GM23248 (cell line): Measurements from ENCODE around the gene IL1R1. TPM values are rescaled to one million over a fixed set of nuclear protein-coding genes. Genes with fewer than 3 reads are reported as not detected.

Source experiments
- DNase-seq: peaks from one replicate; pipeline ENCODE4 v3.0.0-alpha.2; 2015
- H2AFZ ChIP-seq: fragments of 200-600 bp; sonication (generic); 2 replicates; pipeline ENCODE4 v1.6.1; 2016; ENCODE audit warnings: antibody characterized with exemption
- H3F3A ChIP-seq: fragments of 200-600 bp; sonication (generic); 2 replicates; pipeline ENCODE4 v1.6.1; 2016; ENCODE audit warnings: mild to moderate bottlenecking, antibody characterized with exemption, mixed run types; ENCODE audit not compliant: insufficient read depth
- H3K27ac ChIP-seq: fragments of 200-600 bp; sonication (generic); 2 replicates; pipeline ENCODE4 v1.5.1; 2016; ENCODE audit warnings: mild to moderate bottlenecking
- H3K27me3 ChIP-seq: fragments of 200-600 bp; sonication (generic); replicated peaks from 2 replicates; pipeline ENCODE4 v1.6.1; 2016; ENCODE audit warnings: mild to moderate bottlenecking; ENCODE audit not compliant: insufficient read depth
- H3K36me3 ChIP-seq: fragments of 200-600 bp; sonication (generic); 2 replicates; pipeline ENCODE4 v1.6.1; 2016; ENCODE audit warnings: low read depth, mild to moderate bottlenecking
- H3K4me1 ChIP-seq: fragments of 200-600 bp; sonication (generic); 2 replicates; pipeline ENCODE4 v1.6.1; 2016; ENCODE audit warnings: mild to moderate bottlenecking; ENCODE audit not compliant: insufficient read depth
- H3K4me2 ChIP-seq: fragments of 200-600 bp; sonication (generic); one replicate; pipeline ENCODE4 v1.6.1; 2016; ENCODE audit warnings: mild to moderate bottlenecking; ENCODE audit not compliant: unreplicated experiment
- H3K4me3 ChIP-seq: fragments of 200-600 bp; sonication (generic); 2 replicates; pipeline ENCODE4 v1.5.1; 2016; ENCODE audit warnings: mild to moderate bottlenecking
- H3K79me2 ChIP-seq: fragments of 200-600 bp; sonication (generic); 2 replicates; pipeline ENCODE4 v1.6.1; 2016; ENCODE audit warnings: mild to moderate bottlenecking; ENCODE audit not compliant: insufficient read depth
- H3K9ac ChIP-seq: fragments of 200-600 bp; sonication (generic); 2 replicates; pipeline ENCODE4 v1.6.1; 2016; ENCODE audit warnings: mild to moderate bottlenecking
- H3K9me2 ChIP-seq: fragments of 200-600 bp; sonication (generic); 2 replicates; pipeline ENCODE4 v1.6.1; 2016; ENCODE audit warnings: mixed run types, mild to moderate bottlenecking, moderate library complexity; ENCODE audit not compliant: insufficient read depth
- H3K9me3 ChIP-seq: fragments of 200-600 bp; sonication (generic); one replicate; pipeline ENCODE4 v1.6.1; 2017; ENCODE audit warnings: low read depth
- H4K20me1 ChIP-seq: fragments of 200-600 bp; sonication (generic); 2 replicates; pipeline ENCODE4 v1.6.0; 2016; ENCODE audit not compliant: insufficient read depth
- EZH2 ChIP-seq: fragments of 200-600 bp; sonication (generic); IDR thresholded peaks from 2 replicates; pipeline ENCODE4 v1.6.1; 2018; ENCODE audit warnings: antibody characterized with exemption, mild to moderate bottlenecking; ENCODE audit not compliant: insufficient read depth, poor library complexity, severe bottlenecking
- EZH2phosphoT487 ChIP-seq: fragments of 200-600 bp; sonication (generic); IDR thresholded peaks from 2 replicates; pipeline ENCODE4 v1.6.1; 2018; ENCODE audit warnings: antibody characterized with exemption, moderate library complexity, mild to moderate bottlenecking, low read depth; ENCODE audit not compliant: insufficient read depth
- WGBS, 2 experiments: methylation state at CpG; one replicate each; pipeline ENCODE4 v1.1.6; 2015 to 2017; ENCODE audit warnings: low lambda C conversion rate in 2 of 2, low coverage in 1 of 2; ENCODE audit errors: missing lambda C conversion rate in 2 of 2; 5-methylcytosine and 5-hydroxymethylcytosine counted together
- in situ Hi-C: fragments of 300-500 bp; cut with MboI; formaldehyde crosslinking; loops from 2 replicates; pipeline ENCODE4 v1.15.0; 2020
- polyA plus RNA-seq: library from polyadenylated mRNA; unstranded; fragments of >200 nt; fragmentation: Nextera tagmentation; extraction: Ambion mirVana; gene quantifications from 2 replicates; pipeline ENCODE4 v1.2.1, GENCODE V29; 2016
- total RNA-seq: library from RNA; depleted of rRNA; stranded (reverse); fragments of >200 nt; shearing (Covaris generic); gene quantifications from 2 replicates; pipeline ENCODE4 v1.2.3, GENCODE V29; 2014

Gene IL1R1
- total and polyA plus RNA-seq, 2 experiments from 2014 or later = 75.4 to 87.9 TPM

DNA sequence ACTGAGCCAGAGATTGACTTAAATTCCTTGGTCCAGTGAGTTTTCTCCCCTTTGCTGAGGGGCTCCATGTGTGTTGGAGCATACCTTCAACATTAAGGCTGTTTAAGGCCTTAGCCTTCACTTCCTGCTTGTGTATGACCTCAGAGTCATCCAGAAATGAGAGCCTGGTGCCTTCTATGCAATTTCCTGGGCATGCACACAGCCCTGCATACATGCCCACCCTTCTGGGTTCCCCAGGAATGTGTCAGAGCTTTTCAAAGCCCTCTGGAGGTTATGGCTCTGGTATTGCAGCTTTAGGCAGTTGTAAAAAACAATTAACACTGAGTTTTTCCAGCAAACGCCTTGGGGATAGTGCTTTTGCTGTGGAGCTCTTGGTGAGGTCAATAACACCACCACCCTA, 16.7 kb downstream of the IL1R1 start:
- Histone ChIP-seq H3K9me3 (no peaks in the 10 kb centered on the region), H3K9me2 (no peaks in the 10 kb centered on the region), H3K4me1 (peaks cover 31% of the 10 kb centered on the region), H3K79me2 (peaks cover 100% of the 10 kb centered on the region), H3K4me2 (no peak overlapping the region), H4K20me1 (no peaks in the 10 kb centered on the region), H3F3A (peaks cover 68% of the 10 kb centered on the region), H3K27me3 (no peaks in the 10 kb centered on the region), H3K36me3 (peaks cover 75% of the 10 kb centered on the region), H3K4me3 (no peak overlapping the region), H3K27ac (peak overlapping the region; percentile 45), H2AFZ (no peak overlapping the region), H3K9ac (no peak overlapping the region)
- DNase-seq = peak; percentile 61
- in situ Hi-C loops = no loop called here
- no peak for TF ChIP-seq EZH2
- no peak for TF ChIP-seq EZH2phosphoT487
- WGBS, 2 experiments = 35 to 48% methylated on average over 1 of the region's 1 CpG

DNA sequence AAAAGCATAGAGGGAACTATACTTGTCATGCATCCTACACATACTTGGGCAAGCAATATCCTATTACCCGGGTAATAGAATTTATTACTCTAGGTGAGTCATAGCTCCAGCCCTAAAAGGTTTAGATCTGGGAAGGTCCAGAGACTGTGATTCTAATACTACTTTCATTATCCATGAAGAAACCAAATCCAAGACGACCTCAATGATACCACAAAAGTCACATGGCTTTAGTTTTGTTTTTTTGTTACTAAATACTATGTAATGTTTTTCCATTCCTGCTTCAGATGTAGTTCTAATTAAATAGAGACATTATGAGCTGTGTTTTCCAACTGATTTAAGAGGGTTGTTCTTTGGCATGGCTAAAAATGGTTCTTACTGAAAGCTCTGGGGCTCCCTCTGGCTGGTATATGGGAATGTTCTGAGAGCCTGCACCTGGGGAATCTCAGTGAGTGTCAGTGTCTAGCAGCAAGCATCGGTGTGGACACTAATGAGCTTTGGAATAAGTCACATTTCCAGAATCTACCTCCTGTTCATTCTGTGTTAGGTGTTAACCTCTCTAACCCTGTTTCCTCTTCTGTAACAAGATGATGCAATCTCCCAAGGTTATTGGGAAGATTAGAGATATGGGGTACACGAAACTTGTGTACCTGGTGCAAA, 23.8 kb downstream of the IL1R1 start:
- Histone ChIP-seq H3K9ac (peak overlapping the region; percentile 23), H3K79me2 (peaks cover 82% of the 10 kb centered on the region), H3K4me3 (0 out of 2 replicates have a peak overlapping the region, but pooled peaks have one; percentile 0), H3K4me2 (peak overlapping the region; percentile 38), H2AFZ (no peak overlapping the region), H3F3A (peaks cover 52% of the 10 kb centered on the region), H3K9me2 (no peaks in the 10 kb centered on the region), H3K4me1 (peaks cover 38% of the 10 kb centered on the region), H3K27me3 (no peaks in the 10 kb centered on the region), H3K27ac (peak overlapping the region; percentile 71), H4K20me1 (no peaks in the 10 kb centered on the region), H3K9me3 (no peaks in the 10 kb centered on the region), H3K36me3 (peaks cover 75% of the 10 kb centered on the region)
- peak; percentile 86 for DNase-seq
- in situ Hi-C loops = no loop called here
- WGBS, 2 experiments = 26 to 29% methylated on average over 4 of the region's 4 CpGs
- TF ChIP-seq EZH2phosphoT487 (no peak), EZH2 (no peak)

DNA sequence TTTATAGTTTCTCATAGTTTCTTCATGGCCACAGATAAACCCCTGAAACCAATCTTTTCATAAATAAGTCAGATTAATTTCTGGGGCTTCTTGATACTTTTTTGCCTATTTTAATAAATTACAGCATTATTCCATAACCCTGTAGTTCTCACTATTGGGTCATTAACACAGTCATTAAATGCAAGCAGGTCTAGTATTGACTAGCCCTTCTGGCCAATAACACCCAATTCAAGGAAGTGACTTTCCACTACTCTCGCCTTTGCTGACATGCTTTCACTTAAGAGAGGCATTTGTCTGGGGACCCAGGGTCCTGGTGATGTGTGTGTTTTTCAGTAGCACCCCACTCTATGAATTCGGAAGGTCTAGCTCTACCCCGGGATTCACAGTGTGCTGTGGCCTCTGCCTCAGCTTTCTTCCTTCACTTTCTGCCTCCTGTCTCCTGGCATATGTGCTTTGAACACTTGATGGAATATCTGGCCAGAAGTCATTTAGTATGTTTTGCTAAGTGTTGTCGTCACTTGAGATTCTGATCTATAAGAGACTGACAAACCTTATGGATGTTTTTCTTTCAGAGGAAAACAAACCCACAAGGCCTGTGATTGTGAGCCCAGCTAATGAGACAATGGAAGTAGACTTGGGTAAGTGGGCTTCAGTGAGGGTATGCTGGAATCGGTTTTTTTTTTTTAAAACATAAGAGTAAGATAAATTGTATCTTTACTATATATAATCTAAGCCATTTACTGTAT, 25.7 kb downstream of the IL1R1 start:
- H3F3A ChIP-seq = peaks cover 54% of the 10 kb centered on the region
- H3K36me3 ChIP-seq = peaks cover 87% of the 10 kb centered on the region
- TF ChIP-seq EZH2phosphoT487 = no peak
- no peak for TF ChIP-seq EZH2
- H4K20me1 ChIP-seq = no peaks in the 10 kb centered on the region
- H3K27ac ChIP-seq = no peak overlapping the region
- H3K4me1 ChIP-seq = peaks cover 32% of the 10 kb centered on the region
- H3K9me3 ChIP-seq = no peaks in the 10 kb centered on the region
- in situ Hi-C loops = no loop called here
- no peak overlapping the region for H2AFZ ChIP-seq
- no peak for DNase-seq
- no peak overlapping the region for H3K9ac ChIP-seq
- no peak overlapping the region for H3K4me3 ChIP-seq
- H3K79me2 ChIP-seq = peaks cover 67% of the 10 kb centered on the region
- no peaks in the 10 kb centered on the region for H3K9me2 ChIP-seq
- H3K4me2 ChIP-seq = no peak overlapping the region
- H3K27me3 ChIP-seq = no peaks in the 10 kb centered on the region
- 87 to 89% methylated on average over 5 of the region's 5 CpGs for WGBS, 2 experiments

DNA sequence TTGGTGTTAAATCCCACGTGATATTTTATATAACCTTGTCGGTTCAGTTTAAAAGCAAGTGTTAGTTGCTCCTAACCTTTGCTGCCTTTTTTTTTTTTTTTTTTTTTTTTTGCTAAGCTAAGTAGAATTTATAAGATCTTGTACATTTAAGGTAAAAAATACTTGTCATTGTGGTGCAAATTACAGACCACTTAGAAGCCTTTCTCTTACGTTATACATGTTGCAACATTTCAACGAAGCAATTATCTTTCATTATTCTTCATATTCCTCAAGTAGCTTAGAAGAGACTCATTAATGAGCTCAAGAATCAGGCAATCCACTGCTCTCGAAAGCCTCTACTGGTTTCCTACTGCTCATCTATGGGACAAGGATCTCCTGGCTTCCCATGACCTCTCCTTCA, 29.4 kb downstream of the IL1R1 start:
- Histone ChIP-seq H3F3A (peaks cover 44% of the 10 kb centered on the region), H3K9me2 (no peaks in the 10 kb centered on the region), H2AFZ (no peak overlapping the region), H3K4me3 (no peak overlapping the region), H3K9me3 (no peaks in the 10 kb centered on the region), H3K36me3 (peaks cover 93% of the 10 kb centered on the region), H4K20me1 (no peaks in the 10 kb centered on the region), H3K4me2 (no peak overlapping the region), H3K4me1 (no peaks in the 10 kb centered on the region), H3K27me3 (no peaks in the 10 kb centered on the region), H3K79me2 (peaks cover 43% of the 10 kb centered on the region), H3K27ac (no peak overlapping the region), H3K9ac (no peak overlapping the region)
- no peak for TF ChIP-seq EZH2phosphoT487
- TF ChIP-seq EZH2 = no peak
- in situ Hi-C loops = no loop called here
- no peak for DNase-seq
- WGBS, 2 experiments = 84 to 93% methylated on average over 5 of the region's 5 CpGs
